ENCODE results near the gene HK1.
"Not testable (repeated sequence)": the region's sequence is repeated elsewhere in the genome, so short reads cannot be mapped to it uniquely, and the experiment has no call there.

HK1 gene

DNA sequence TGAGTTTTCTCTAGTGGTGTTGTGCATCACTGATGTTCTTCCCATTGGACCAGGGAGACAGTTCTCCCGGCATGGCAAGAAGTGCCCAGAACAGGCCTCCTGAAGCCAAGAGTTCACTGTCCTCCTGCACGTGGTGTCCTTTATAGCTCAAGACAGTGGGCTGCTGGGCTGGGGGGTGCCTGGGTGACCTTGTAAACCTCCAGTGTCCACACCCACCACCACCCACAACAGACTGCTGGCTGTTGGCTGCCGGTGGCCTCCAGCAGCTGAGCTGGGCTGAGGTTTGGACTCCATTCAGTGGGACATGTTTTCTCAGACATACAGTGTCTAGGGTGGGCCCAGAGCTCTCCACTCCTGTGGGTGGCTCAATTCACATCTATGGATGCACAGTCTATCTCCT is 42.2 kb downstream of the HK1 start (continued):
- TF ChIP-seq, protein P1, sequence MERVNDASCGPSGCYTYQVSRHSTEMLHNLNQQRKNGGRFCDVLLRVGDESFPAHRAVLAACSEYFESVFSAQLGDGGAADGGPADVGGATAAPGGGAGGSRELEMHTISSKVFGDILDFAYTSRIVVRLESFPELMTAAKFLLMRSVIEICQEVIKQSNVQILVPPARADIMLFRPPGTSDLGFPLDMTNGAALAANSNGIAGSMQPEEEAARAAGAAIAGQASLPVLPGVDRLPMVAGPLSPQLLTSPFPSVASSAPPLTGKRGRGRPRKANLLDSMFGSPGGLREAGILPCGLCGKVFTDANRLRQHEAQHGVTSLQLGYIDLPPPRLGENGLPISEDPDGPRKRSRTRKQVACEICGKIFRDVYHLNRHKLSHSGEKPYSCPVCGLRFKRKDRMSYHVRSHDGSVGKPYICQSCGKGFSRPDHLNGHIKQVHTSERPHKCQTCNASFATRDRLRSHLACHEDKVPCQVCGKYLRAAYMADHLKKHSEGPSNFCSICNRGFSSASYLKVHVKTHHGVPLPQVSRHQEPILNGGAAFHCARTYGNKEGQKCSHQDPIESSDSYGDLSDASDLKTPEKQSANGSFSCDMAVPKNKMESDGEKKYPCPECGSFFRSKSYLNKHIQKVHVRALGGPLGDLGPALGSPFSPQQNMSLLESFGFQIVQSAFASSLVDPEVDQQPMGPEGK (CRISPR knock-in tag; IDR thresholded peaks at IDR 0.05; ENCODE audit: borderline replicate concordance), result no peak
- no peak for TF ChIP-seq RARB (CRISPR knock-in tag; IDR thresholded peaks at IDR 0.05)
- TF ChIP-seq ZNF70 (CRISPR knock-in tag; IDR thresholded peaks at IDR 0.05), result no peak
- no peak for TF ChIP-seq ESRRG (CRISPR knock-in tag; IDR thresholded peaks at IDR 0.05)
- no peak for TF ChIP-seq GLIS3 (CRISPR knock-in tag; IDR thresholded peaks at IDR 0.05)
- TF ChIP-seq SNAI2 (CRISPR knock-in tag; IDR thresholded peaks at IDR 0.05), result no peak
- TF ChIP-seq OSR1 (CRISPR knock-in tag; IDR thresholded peaks at IDR 0.05), result no peak
- no peak for TF ChIP-seq CREB5 (CRISPR knock-in tag; IDR thresholded peaks at IDR 0.05; ENCODE audit: low read depth)

DNA sequence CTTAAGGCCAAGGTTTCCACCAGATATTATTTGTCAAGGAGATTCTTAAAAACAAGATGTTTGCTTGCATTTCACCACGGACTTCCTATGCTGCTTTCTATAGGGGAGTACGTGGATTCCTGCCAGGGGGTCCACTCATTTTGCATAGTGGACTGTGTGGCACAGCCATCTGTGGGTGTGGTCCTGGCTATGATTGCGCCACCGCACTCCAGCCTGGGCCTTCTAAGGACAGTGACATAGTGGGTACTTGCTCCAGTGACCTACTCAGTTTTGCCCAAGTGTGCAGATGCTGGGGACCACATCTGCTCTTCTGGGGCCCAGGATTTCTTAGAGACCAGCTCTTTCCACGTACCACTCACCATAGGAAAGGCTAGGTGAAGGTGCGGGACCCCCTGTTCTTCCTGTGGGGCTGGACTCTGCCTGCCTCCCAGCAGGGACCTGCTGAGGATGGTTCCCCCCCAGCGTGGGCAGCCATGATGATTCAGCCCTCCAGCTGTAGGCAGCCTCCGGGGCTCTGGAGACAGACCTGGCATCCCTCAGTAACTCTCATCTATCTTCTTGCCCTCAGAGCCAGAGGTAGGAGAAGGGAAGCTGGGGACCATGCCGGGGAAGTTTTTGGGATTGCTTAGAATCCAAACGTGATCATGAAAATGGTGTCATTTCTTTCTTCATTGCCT is 42.9 kb downstream of the HK1 start:
- TF ChIP-seq RARB (CRISPR knock-in tag; IDR thresholded peaks at IDR 0.05), result no peak
- TF ChIP-seq TOX (CRISPR knock-in tag; IDR thresholded peaks at IDR 0.05; ENCODE audit: borderline replicate concordance), result no peak
- TF ChIP-seq SNAI2 (CRISPR knock-in tag; IDR thresholded peaks at IDR 0.05), result no peak
- TF ChIP-seq ARNTL (CRISPR knock-in tag; IDR thresholded peaks at IDR 0.05; ENCODE audit: borderline replicate concordance, low read depth), result no peak
- no peak for TF ChIP-seq TSHZ2 (CRISPR knock-in tag; IDR thresholded peaks at IDR 0.05)
- TF ChIP-seq ZNF70 (CRISPR knock-in tag; IDR thresholded peaks at IDR 0.05), result no peak
- no peak for TF ChIP-seq ZNF8 (CRISPR knock-in tag; IDR thresholded peaks at IDR 0.05)
- TF ChIP-seq ZC3H10 (CRISPR knock-in tag; IDR thresholded peaks at IDR 0.05), result no peak
- TF ChIP-seq CREB5 (CRISPR knock-in tag; IDR thresholded peaks at IDR 0.05; ENCODE audit: low read depth), result no peak
- no peak for TF ChIP-seq BACH2 (CRISPR knock-in tag; IDR thresholded peaks at IDR 0.05; ENCODE audit: borderline replicate concordance)
- no peak for ATAC-seq

DNA sequence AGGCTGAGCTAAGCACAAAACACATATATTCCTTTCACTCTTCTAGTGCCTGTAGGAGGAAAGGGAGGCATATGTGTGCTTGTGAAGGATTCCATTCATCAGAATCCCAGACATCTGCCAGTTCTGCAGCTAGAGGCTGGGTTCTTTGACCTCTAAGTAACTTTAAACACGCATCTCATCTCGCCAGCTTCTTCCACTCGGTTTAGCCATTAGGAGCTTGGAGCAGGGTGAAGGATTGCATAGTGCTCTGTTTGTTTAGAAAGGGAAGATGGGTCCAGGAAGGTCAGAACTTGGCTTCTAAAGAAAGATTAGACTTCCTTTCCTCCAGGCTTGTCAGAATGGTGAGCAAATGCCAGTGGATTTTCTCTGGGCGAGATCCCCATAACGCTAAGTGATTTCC is 43.6 kb downstream of the HK1 start:
- ATAC-seq, result no peak
- TF ChIP-seq ISL1 (CRISPR knock-in tag; IDR thresholded peaks at IDR 0.05) (no peak), ZC3H10 (CRISPR knock-in tag; IDR thresholded peaks at IDR 0.05) (no peak), RARB (CRISPR knock-in tag; IDR thresholded peaks at IDR 0.05) (no peak), PPARA (CRISPR knock-in tag; IDR thresholded peaks at IDR 0.05; ENCODE audit: borderline replicate concordance) (no peak), BACH2 (CRISPR knock-in tag; IDR thresholded peaks at IDR 0.05; ENCODE audit: borderline replicate concordance) (no peak)
- TF ChIP-seq, protein P1 (CRISPR knock-in tag; IDR thresholded peaks at IDR 0.05; ENCODE audit: borderline replicate concordance), result no peak

- ATAC-seq, result not testable (repeated sequence)
These were observed 44.0 kb downstream of the HK1 start for GRCh38 chr10:69322346-69322745.

- no peak for ATAC-seq
- TF ChIP-seq GLIS3 (CRISPR knock-in tag; IDR thresholded peaks at IDR 0.05) (no peak), CSRNP3 (CRISPR knock-in tag; IDR thresholded peaks at IDR 0.05) (no peak), ZNF70 (CRISPR knock-in tag; IDR thresholded peaks at IDR 0.05) (no peak), TSHZ2 (CRISPR knock-in tag; IDR thresholded peaks at IDR 0.05) (no peak)
These were observed 45.3 kb downstream of the HK1 start for GRCh38 chr10:69323622-69324021.
